ENCODE data around the gene KCNJ3. TPM values are rescaled to one million over a fixed set of nuclear protein-coding genes. Genes with fewer than 3 reads are reported as not detected.

Gene KCNJ3
- under 1 TPM; 0.06 to 0.31 TPM for total RNA-seq
- polyA plus RNA-seq, result under 1 TPM; 0.01 to 0.04 TPM
- long read RNA-seq, donor 1, result 0 reads
- long read RNA-seq, donor 2, result 0 reads
- long read RNA-seq, donor 3, result 0 reads
- long read RNA-seq, donor 4, result 0 reads
- long read RNA-seq, donor 5, result 0 reads

- H3K4me3 ChIP-seq, result peak within 1 kb of the TSS; percentile 5
- DNase-seq (peak in 1 of 3 donors; percentile 13), ATAC-seq (ENCODE audit: insufficient read depth, low FRiP score) (no peak)
- H3K36me3 ChIP-seq (ENCODE audit: control insufficient read depth in 4 of 4, insufficient read depth in 4 of 4, low read length in 4 of 4), result no peaks in the 10 kb centered on the region
- TF ChIP-seq, protein P1, sequence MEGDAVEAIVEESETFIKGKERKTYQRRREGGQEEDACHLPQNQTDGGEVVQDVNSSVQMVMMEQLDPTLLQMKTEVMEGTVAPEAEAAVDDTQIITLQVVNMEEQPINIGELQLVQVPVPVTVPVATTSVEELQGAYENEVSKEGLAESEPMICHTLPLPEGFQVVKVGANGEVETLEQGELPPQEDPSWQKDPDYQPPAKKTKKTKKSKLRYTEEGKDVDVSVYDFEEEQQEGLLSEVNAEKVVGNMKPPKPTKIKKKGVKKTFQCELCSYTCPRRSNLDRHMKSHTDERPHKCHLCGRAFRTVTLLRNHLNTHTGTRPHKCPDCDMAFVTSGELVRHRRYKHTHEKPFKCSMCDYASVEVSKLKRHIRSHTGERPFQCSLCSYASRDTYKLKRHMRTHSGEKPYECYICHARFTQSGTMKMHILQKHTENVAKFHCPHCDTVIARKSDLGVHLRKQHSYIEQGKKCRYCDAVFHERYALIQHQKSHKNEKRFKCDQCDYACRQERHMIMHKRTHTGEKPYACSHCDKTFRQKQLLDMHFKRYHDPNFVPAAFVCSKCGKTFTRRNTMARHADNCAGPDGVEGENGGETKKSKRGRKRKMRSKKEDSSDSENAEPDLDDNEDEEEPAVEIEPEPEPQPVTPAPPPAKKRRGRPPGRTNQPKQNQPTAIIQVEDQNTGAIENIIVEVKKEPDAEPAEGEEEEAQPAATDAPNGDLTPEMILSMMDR (IDR thresholded peaks at IDR 0.05; ENCODE audit: control extremely low read depth, extremely low read depth), result no peak
- H3K9ac ChIP-seq (ENCODE audit: insufficient read depth in 1 of 2, low read length in 2 of 2), result peak within 1 kb of the TSS in 1 of 2 donors; percentile 34
- peaks cover 0 to 37% (median 31%) of the 10 kb centered on the region in 3 donors for H3K27me3 ChIP-seq (ENCODE audit: control insufficient read depth in 3 of 3, insufficient read depth in 3 of 3, low read length in 2 of 3)
- peaks cover 0 to 6% (median 0%) of the 10 kb centered on the region in 4 donors for H3K9me3 ChIP-seq (ENCODE audit: control insufficient read depth in 4 of 4, insufficient read depth in 3 of 4, low read length in 3 of 4)
- H3K27ac ChIP-seq (ENCODE audit: low read depth in 1 of 2, low read length in 1 of 2), result no peak within 1 kb of the TSS
- peaks cover 0 to 23% (median 3%) of the 10 kb centered on the region in 5 donors for H3K4me1 ChIP-seq (ENCODE audit: control insufficient read depth in 5 of 5, insufficient read depth in 5 of 5, low read length in 5 of 5)
- 1 to 2% methylated on average over 16 of the region's 16 CpGs for WGBS, 2 donors
Observed at GRCh38 chr2:154698296-154698720, at the start of gene KCNJ3. TSS of gene KCNJ3 (plus strand) at chr2:154698695. CDS start at chr2:154698776, 81 bp downstream.

GRCh38 chr2:154655499-154655898 lies 43.0 kb upstream of the KCNJ3 start:
- Histone ChIP-seq H3K4me1 (ENCODE audit: control insufficient read depth in 5 of 5, insufficient read depth in 5 of 5, low read length in 5 of 5) (no peaks in the 10 kb centered on the region), H3K9me3 (ENCODE audit: control insufficient read depth in 4 of 4, insufficient read depth in 3 of 4, low read length in 3 of 4) (no peaks in the 10 kb centered on the region), H3K4me3 (no peak overlapping the region), H3K9ac (ENCODE audit: insufficient read depth in 1 of 2, low read length in 2 of 2) (no peak overlapping the region), H3K27me3 (ENCODE audit: control insufficient read depth in 3 of 3, insufficient read depth in 3 of 3, low read length in 2 of 3) (no peaks in the 10 kb centered on the region), H3K27ac (ENCODE audit: low read depth in 1 of 2, low read length in 1 of 2) (no peak overlapping the region), H3K36me3 (ENCODE audit: control insufficient read depth in 4 of 4, insufficient read depth in 4 of 4, low read length in 4 of 4) (no peaks in the 10 kb centered on the region)
- ATAC-seq (ENCODE audit: insufficient read depth, low FRiP score), result no peak
- TF ChIP-seq, protein P1 (IDR thresholded peaks at IDR 0.05; ENCODE audit: control extremely low read depth, extremely low read depth), result no peak
- no peak for DNase-seq

DNA sequence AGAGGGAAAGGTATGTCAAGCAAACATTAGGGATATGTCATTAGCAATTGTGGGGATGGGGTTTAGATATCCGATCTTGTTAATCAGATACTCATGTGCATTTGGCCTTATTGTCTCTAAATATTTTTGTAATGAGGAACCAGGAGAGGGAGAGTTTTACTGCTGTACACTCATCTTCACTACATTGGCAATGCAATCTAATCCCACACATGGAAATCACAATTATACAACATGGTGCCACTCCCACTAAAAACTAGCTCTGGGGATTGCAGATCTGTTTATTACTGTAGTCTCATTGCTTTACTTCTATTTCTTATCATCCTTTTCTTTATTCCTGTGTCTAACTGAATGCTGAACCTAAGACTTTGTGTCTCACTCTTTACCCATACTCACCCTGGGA lies 39.6 kb upstream of the KCNJ3 start:
- ATAC-seq (ENCODE audit: insufficient read depth, low FRiP score) (no peak), DNase-seq (no peak)
- H3K9ac ChIP-seq (ENCODE audit: insufficient read depth in 1 of 2, low read length in 2 of 2), result no peak overlapping the region
- peaks cover 0 to 4% (median 0%) of the 10 kb centered on the region in 4 donors for H3K9me3 ChIP-seq (ENCODE audit: control insufficient read depth in 4 of 4, insufficient read depth in 3 of 4, low read length in 3 of 4)
- 91 to 95% methylated on average over 1 of the region's 1 CpG for WGBS, 2 donors
- H3K4me1 ChIP-seq (ENCODE audit: control insufficient read depth in 5 of 5, insufficient read depth in 5 of 5, low read length in 5 of 5), result no peaks in the 10 kb centered on the region
- no peak overlapping the region for H3K4me3 ChIP-seq
- TF ChIP-seq, protein P1 (IDR thresholded peaks at IDR 0.05; ENCODE audit: control extremely low read depth, extremely low read depth), result no peak
- no peaks in the 10 kb centered on the region for H3K27me3 ChIP-seq (ENCODE audit: control insufficient read depth in 3 of 3, insufficient read depth in 3 of 3, low read length in 2 of 3)
- no peak overlapping the region for H3K27ac ChIP-seq (ENCODE audit: low read depth in 1 of 2, low read length in 1 of 2)
- H3K36me3 ChIP-seq (ENCODE audit: control insufficient read depth in 4 of 4, insufficient read depth in 4 of 4, low read length in 4 of 4), result no peaks in the 10 kb centered on the region

GRCh38 chr2:154664248-154664647 lies 34.2 kb upstream of the KCNJ3 start:
- Histone ChIP-seq H3K9ac (ENCODE audit: insufficient read depth in 1 of 2, low read length in 2 of 2) (no peak overlapping the region), H3K27ac (ENCODE audit: low read depth in 1 of 2, low read length in 1 of 2) (no peak overlapping the region), H3K27me3 (ENCODE audit: control insufficient read depth in 3 of 3, insufficient read depth in 3 of 3, low read length in 2 of 3) (no peaks in the 10 kb centered on the region), H3K36me3 (ENCODE audit: control insufficient read depth in 4 of 4, insufficient read depth in 4 of 4, low read length in 4 of 4) (no peaks in the 10 kb centered on the region), H3K4me1 (ENCODE audit: control insufficient read depth in 5 of 5, insufficient read depth in 5 of 5, low read length in 5 of 5) (no peaks in the 10 kb centered on the region), H3K4me3 (no peak overlapping the region), H3K9me3 (ENCODE audit: control insufficient read depth in 4 of 4, insufficient read depth in 3 of 4, low read length in 3 of 4) (peaks cover 0 to 4% (median 0%) of the 10 kb centered on the region in 4 donors)
- no peak for ATAC-seq (ENCODE audit: insufficient read depth, low FRiP score)
- DNase-seq, result no peak
- TF ChIP-seq, protein P1 (IDR thresholded peaks at IDR 0.05; ENCODE audit: control extremely low read depth, extremely low read depth), result no peak

Data from lung (tissue), 16 donors.